HepG2 (cell line): Measurements from ENCODE around the gene NARF. TPM values are rescaled to one million over a fixed set of nuclear protein-coding genes. Genes with fewer than 3 reads are reported as not detected.

ENCODE experiments used
- ATM ChIP-seq: fragments of 450-650 bp; IDR thresholded peaks from 2 replicates; pipeline ENCODE4 v1.7.1; 2017; ENCODE audit warnings: mild to moderate bottlenecking, borderline replicate concordance
- CCDC6 ChIP-seq: sonication (generic); formaldehyde crosslinking; IDR thresholded peaks from 2 replicates; pipeline ENCODE4 v1.8.1; 2022; ENCODE audit warnings: mild to moderate bottlenecking, missing genetic modification reagents, moderate library complexity
- HDAC1 ChIP-seq: sonication (generic); formaldehyde crosslinking; IDR thresholded peaks from 2 replicates; pipeline ENCODE4 v1.5.1; 2020; ENCODE audit warnings: mild to moderate bottlenecking, missing genetic modification reagents
- HMGXB4 ChIP-seq, 2 experiments: sonication (generic) in 1 of 2; formaldehyde crosslinking in 1 of 2; IDR thresholded peaks; 2 replicates each; pipeline versions ENCODE4 v1.4.0 to v1.6.1; 2018 to 2020; ENCODE audit warnings: missing genetic modification reagents in 2 of 2, borderline replicate concordance in 1 of 2, low read depth in 1 of 2, mild to moderate bottlenecking in 1 of 2, missing biosample characterization in 1 of 2
- HNRNPL ChIP-seq: fragments of 200-400 bp; formaldehyde crosslinking; IDR thresholded peaks from 2 replicates; pipeline ENCODE4 v1.6.1; 2017; ENCODE audit warnings: mild to moderate bottlenecking, low read depth, low read length
- KDM6A ChIP-seq: IDR thresholded peaks from 2 replicates; pipeline ENCODE4 v1.6.1; 2016; ENCODE audit warnings: low read depth
- PHF20 ChIP-seq: sonication (generic); formaldehyde crosslinking; IDR thresholded peaks from 2 replicates; pipeline ENCODE4 v1.5.0; 2020; ENCODE audit warnings: mild to moderate bottlenecking, missing genetic modification reagents
- SP5 ChIP-seq: IDR thresholded peaks from 2 replicates; pipeline ENCODE4 v1.6.1; 2016; ENCODE audit warnings: low read depth, borderline replicate concordance
- ZBTB39 ChIP-seq: sonication (generic); formaldehyde crosslinking; IDR thresholded peaks from 2 replicates; pipeline ENCODE4 v1.5.0; 2020; ENCODE audit warnings: missing genetic modification reagents
- ZC3H4 ChIP-seq: sonication (generic); formaldehyde crosslinking; IDR thresholded peaks from 2 replicates; pipeline ENCODE4 v1.4.0; 2020; ENCODE audit warnings: missing genetic modification reagents, borderline replicate concordance
- ZFP37 ChIP-seq: sonication (generic); formaldehyde crosslinking; IDR thresholded peaks from 2 replicates; pipeline ENCODE4 v1.4.0; 2020; ENCODE audit warnings: missing genetic modification reagents, borderline replicate concordance
- ZNF629 ChIP-seq: sonication (generic); formaldehyde crosslinking; conservative IDR thresholded peaks from 2 replicates; pipeline ENCODE4 v1.5.0; 2020; ENCODE audit warnings: missing genetic modification reagents
- ZNF800 ChIP-seq: sonication (generic); formaldehyde crosslinking; IDR thresholded peaks from 2 replicates; pipeline ENCODE4 v1.4.0; 2020; ENCODE audit warnings: missing genetic modification reagents
- polyA plus RNA-seq, 8 experiments: library from polyadenylated mRNA; depleted of rRNA in 3 of 8; stranded (reverse) in 7 of 8; unstranded in 1 of 8; fragments of >200 nt; fragmentation: Illumina TruSeq in 4 of 8; extraction: Trizol in 4 of 8; gene quantifications; 2 replicates each; pipeline versions ENCODE4 v1.2.1 to v1.2.3, GENCODE V29; 2011 to 2016; ENCODE audit warnings: low read depth in 4 of 8, missing spikeins in 1 of 8, mixed read lengths in 1 of 8; ENCODE audit not compliant: insufficient read depth in 1 of 8
- total RNA-seq, 5 experiments: library from RNA; depleted of rRNA; stranded (reverse); fragments of >200 nt; fragmentation: Illumina TruSeq; extraction: Trizol; gene quantifications; 2 replicates each; pipeline ENCODE4 v1.2.3, GENCODE V29; 2016; ENCODE audit warnings: low read depth in 1 of 5
- TF ChIP-seq, protein P1 (sequence below): IDR thresholded peaks from 2 replicates; pipeline ENCODE4 v1.6.1; 2016; ENCODE audit warnings: low read depth
- TF ChIP-seq, protein P2 (sequence below): sonication (generic); IDR thresholded peaks from 2 replicates; pipeline ENCODE4 v1.6.1; 2016; ENCODE audit warnings: low read depth, borderline replicate concordance
- TF ChIP-seq, protein P3 (sequence below): fragments of 450-650 bp; IDR thresholded peaks from 2 replicates; pipeline ENCODE4 v1.6.1; 2017; ENCODE audit warnings: mild to moderate bottlenecking
- TF ChIP-seq, protein P4 (sequence below): sonication (generic); formaldehyde crosslinking; IDR thresholded peaks from 2 replicates; pipeline ENCODE4 v1.5.1; 2020; ENCODE audit warnings: missing genetic modification reagents, mild to moderate bottlenecking, borderline replicate concordance

The NARF gene
- total and polyA plus RNA-seq, 2 of the 13 experiments (the other 11 are each of a cell fraction or from before 2014, with no cell fraction given): 61.1 to 144 TPM

- TF ChIP-seq KDM6A: peak; percentile 64; the same call in 1 of the 2 replicates
- TF ChIP-seq, protein P1, sequence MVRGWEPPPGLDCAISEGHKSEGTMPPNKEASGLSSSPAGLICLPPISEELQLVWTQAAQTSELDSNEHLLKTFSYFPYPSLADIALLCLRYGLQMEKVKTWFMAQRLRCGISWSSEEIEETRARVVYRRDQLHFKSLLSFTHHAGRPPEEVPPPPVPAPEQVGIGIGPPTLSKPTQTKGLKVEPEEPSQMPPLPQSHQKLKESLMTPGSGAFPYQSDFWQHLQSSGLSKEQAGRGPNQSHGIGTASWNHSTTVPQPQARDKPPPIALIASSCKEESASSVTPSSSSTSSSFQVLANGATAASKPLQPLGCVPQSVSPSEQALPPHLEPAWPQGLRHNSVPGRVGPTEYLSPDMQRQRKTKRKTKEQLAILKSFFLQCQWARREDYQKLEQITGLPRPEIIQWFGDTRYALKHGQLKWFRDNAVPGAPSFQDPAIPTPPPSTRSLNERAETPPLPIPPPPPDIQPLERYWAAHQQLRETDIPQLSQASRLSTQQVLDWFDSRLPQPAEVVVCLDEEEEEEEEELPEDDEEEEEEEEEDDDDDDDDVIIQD (CRISPR knock-in tag): peak; percentile 57; the same call in 1 of the 2 replicates
- no peak for TF ChIP-seq PHF20 (CRISPR knock-in tag)
- TF ChIP-seq CCDC6 (CRISPR knock-in tag): no peak
- no peak for TF ChIP-seq ZNF800 (CRISPR knock-in tag)
- TF ChIP-seq HMGXB4 (CRISPR knock-in tag; IDR thresholded peaks at IDR 0.05; ENCODE audit: borderline replicate concordance in 1 of 2, low read depth in 1 of 2): peak; percentile 29 to 74; a peak in 2 of 4 replicates
- no peak for TF ChIP-seq HNRNPL
- no peak for TF ChIP-seq ZC3H4 (CRISPR knock-in tag)
- no peak for TF ChIP-seq ZFP37 (CRISPR knock-in tag)
- TF ChIP-seq, protein P2, sequence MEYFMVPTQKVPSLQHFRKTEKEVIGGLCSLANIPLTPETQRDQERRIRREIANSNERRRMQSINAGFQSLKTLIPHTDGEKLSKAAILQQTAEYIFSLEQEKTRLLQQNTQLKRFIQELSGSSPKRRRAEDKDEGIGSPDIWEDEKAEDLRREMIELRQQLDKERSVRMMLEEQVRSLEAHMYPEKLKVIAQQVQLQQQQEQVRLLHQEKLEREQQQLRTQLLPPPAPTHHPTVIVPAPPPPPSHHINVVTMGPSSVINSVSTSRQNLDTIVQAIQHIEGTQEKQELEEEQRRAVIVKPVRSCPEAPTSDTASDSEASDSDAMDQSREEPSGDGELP: peak; percentile 15; the same call in 1 of the 2 replicates
- TF ChIP-seq SP5: peak; percentile 69; the same call in 1 of the 2 replicates
- TF ChIP-seq ZNF629 (CRISPR knock-in tag): no peak
- no peak for TF ChIP-seq ZBTB39 (CRISPR knock-in tag)
- TF ChIP-seq, protein P3, sequence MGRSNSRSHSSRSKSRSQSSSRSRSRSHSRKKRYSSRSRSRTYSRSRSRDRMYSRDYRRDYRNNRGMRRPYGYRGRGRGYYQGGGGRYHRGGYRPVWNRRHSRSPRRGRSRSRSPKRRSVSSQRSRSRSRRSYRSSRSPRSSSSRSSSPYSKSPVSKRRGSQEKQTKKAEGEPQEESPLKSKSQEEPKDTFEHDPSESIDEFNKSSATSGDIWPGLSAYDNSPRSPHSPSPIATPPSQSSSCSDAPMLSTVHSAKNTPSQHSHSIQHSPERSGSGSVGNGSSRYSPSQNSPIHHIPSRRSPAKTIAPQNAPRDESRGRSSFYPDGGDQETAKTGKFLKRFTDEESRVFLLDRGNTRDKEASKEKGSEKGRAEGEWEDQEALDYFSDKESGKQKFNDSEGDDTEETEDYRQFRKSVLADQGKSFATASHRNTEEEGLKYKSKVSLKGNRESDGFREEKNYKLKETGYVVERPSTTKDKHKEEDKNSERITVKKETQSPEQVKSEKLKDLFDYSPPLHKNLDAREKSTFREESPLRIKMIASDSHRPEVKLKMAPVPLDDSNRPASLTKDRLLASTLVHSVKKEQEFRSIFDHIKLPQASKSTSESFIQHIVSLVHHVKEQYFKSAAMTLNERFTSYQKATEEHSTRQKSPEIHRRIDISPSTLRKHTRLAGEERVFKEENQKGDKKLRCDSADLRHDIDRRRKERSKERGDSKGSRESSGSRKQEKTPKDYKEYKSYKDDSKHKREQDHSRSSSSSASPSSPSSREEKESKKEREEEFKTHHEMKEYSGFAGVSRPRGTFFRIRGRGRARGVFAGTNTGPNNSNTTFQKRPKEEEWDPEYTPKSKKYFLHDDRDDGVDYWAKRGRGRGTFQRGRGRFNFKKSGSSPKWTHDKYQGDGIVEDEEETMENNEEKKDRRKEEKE: no peak
- peak; percentile 68 for TF ChIP-seq HDAC1
- TF ChIP-seq, protein P4, sequence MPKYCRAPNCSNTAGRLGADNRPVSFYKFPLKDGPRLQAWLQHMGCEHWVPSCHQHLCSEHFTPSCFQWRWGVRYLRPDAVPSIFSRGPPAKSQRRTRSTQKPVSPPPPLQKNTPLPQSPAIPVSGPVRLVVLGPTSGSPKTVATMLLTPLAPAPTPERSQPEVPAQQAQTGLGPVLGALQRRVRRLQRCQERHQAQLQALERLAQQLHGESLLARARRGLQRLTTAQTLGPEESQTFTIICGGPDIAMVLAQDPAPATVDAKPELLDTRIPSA (CRISPR knock-in tag): no peak
- no peak for TF ChIP-seq ATM
Measured at GRCh38 chr17:82517230-82517865, 58.8 kb downstream of the NARF start (continued).
